ENCODE data around the gene CRYAB. TPM values are rescaled to one million over a fixed set of nuclear protein-coding genes. Genes with fewer than 3 reads are reported as not detected.

Gene CRYAB
- polyA plus RNA-seq, 2 of the 4 experiments (the other 2 are of a cell fraction): 1.1 to 25.3 TPM

GRCh38 chr11:111932611-111932950 is 21.0 kb upstream of the CRYAB start:
- FAIRE-seq: no peak
- ChIA-PET POLR2A (no interaction called here), CTCF (interaction anchor here (0.9 to 12.2 kb wide), 5 partner anchors 11 to 64 kb away, joined by 4 to 172 read pairs (median 6); no protein-coding TSS in a partner anchor)
- H3K27ac ChIP-seq: no peak overlapping the region; a peak in 1 of 6 replicates
- no peak overlapping the region for H3K4me3 ChIP-seq
- ATAC-seq: no peak
- TF ChIP-seq RCOR1 (IDR thresholded peaks at IDR 0.05; ENCODE audit: low read depth, low read length): no peak
- no peak for TF ChIP-seq CHD2 (IDR thresholded peaks at IDR 0.05; ENCODE audit: low read length, partially characterized antibody)
- TF ChIP-seq SMC3 (IDR thresholded peaks at IDR 0.05): no peak
- TF ChIP-seq NR3C1 (IDR thresholded peaks at IDR 0.05): no peak
- no peak for TF ChIP-seq PBX3 (IDR thresholded peaks at IDR 0.05)
- TF ChIP-seq EHMT2 (IDR thresholded peaks at IDR 0.05; ENCODE audit: low read depth): no peak
- TF ChIP-seq KDM5A (IDR thresholded peaks at IDR 0.05): no peak
- TF ChIP-seq MAZ (IDR thresholded peaks at IDR 0.05; ENCODE audit: borderline replicate concordance, low read depth, low read length): no peak
- no peak for TF ChIP-seq HOXB13 (CRISPR knock-in tag; IDR thresholded peaks at IDR 0.05; ENCODE audit: low read depth)
- TF ChIP-seq TP53 (CRISPR knock-in tag; IDR thresholded peaks at IDR 0.05): no peak
- H3K4me1 ChIP-seq: peaks cover 35% of the 10 kb centered on the region
- DNase-seq (ENCODE audit: low read depth in 1 of 2, low spot score in 1 of 2): no peak
- WGBS (ENCODE audit: missing lambda C conversion rate): 57% methylated on average over 2 of the region's 2 CpGs
- H3K4me2 ChIP-seq: no peak overlapping the region
- no peaks in the 10 kb centered on the region for H3K9me3 ChIP-seq

GRCh38 chr11:111930472-111930871 is 18.9 kb upstream of the CRYAB start:
- Histone ChIP-seq H3K4me1 (peaks cover 34% of the 10 kb centered on the region), H3K9me3 (no peaks in the 10 kb centered on the region), H3K4me2 (no peak overlapping the region), H3K4me3 (no peak overlapping the region), H3K27ac (no peak overlapping the region)
- FAIRE-seq: no peak
- ATAC-seq: no peak
- TF ChIP-seq REST (IDR thresholded peaks at IDR 0.05) (no peak), RCOR1 (IDR thresholded peaks at IDR 0.05; ENCODE audit: low read depth, low read length) (no peak), CHD2 (IDR thresholded peaks at IDR 0.05; ENCODE audit: low read length, partially characterized antibody) (no peak), CBX2 (IDR thresholded peaks at IDR 0.05; ENCODE audit: borderline replicate concordance, low read depth) (no peak), USF2 (IDR thresholded peaks at IDR 0.05) (no peak), BCL3 (IDR thresholded peaks at IDR 0.05) (no peak), PHF8 (IDR thresholded peaks at IDR 0.05; ENCODE audit: borderline replicate concordance, low read depth) (no peak), RAD21 (conservative IDR thresholded peaks at IDR 0.05 in 1 of 2, IDR thresholded peaks at IDR 0.05 in 1 of 2) (no peak), E2F6 (IDR thresholded peaks at IDR 0.05; ENCODE audit: borderline replicate concordance, low read depth) (no peak), BHLHE40 (IDR thresholded peaks at IDR 0.05; ENCODE audit: low read depth, low read length) (no peak), FOSL2 (IDR thresholded peaks at IDR 0.05) (no peak), FOSL2 (CRISPR knock-in tag; IDR thresholded peaks at IDR 0.05) (no peak), JUN (IDR thresholded peaks at IDR 0.05) (no peak), CTCF (IDR thresholded peaks at IDR 0.05) (no peak), NPAS2 (CRISPR knock-in tag; IDR thresholded peaks at IDR 0.05; ENCODE audit: borderline replicate concordance) (no peak)
- ChIA-PET POLR2A (no interaction called here), CTCF (interaction anchor here (1.7 to 12.2 kb wide), 3 partner anchors 27 to 51 kb away, joined by 6 to 172 read pairs (median 6); no protein-coding TSS in a partner anchor)
- 32% methylated on average over 4 of the region's 4 CpGs for WGBS (ENCODE audit: missing lambda C conversion rate)
- DNase-seq (ENCODE audit: low read depth in 1 of 2, low spot score in 1 of 2): no peak

Data from A549 (cell line).